AG09309 (cell line): ENCODE results near the gene MACROD1.

Experiments
- DNase-seq: peaks from one replicate; pipeline ENCODE4 v3.0.0-alpha.2; 2010; ENCODE audit warnings: low read depth
- H3K4me3 ChIP-seq: 2 replicates; pipeline ENCODE4 v1.5.1; 2011; ENCODE audit warnings: mild to moderate bottlenecking, low read depth, low read length, moderate library complexity; ENCODE audit not compliant: control insufficient read depth
- CTCF ChIP-seq: IDR thresholded peaks from 2 replicates; pipeline ENCODE4 v1.5.1; 2011; ENCODE audit warnings: mild to moderate bottlenecking, low read depth, low read length, inconsistent platforms; ENCODE audit not compliant: insufficient read depth, control insufficient read depth; ENCODE audit errors: missing control alignments

MACROD1 gene

GRCh38 chr11:64129403-64129802 is 36.5 kb downstream of the MACROD1 start:
- H3K4me3 ChIP-seq: no peak overlapping the region
- no peak for TF ChIP-seq CTCF
- no peak for DNase-seq

- no peak for DNase-seq
- no peak for TF ChIP-seq CTCF
- no peak overlapping the region for H3K4me3 ChIP-seq
These were observed 37.5 kb downstream of the MACROD1 start for GRCh38 chr11:64128255-64129006.

- no peak overlapping the region for H3K4me3 ChIP-seq
- DNase-seq: no peak
- no peak for TF ChIP-seq CTCF
These were observed 38.4 kb downstream of the MACROD1 start for GRCh38 chr11:64127267-64128072.

- TF ChIP-seq CTCF: no peak
- DNase-seq: no peak
These were observed 39.1 kb downstream of the MACROD1 start for GRCh38 chr11:64126796-64127195.

GRCh38 chr11:64126371-64126770 is 39.5 kb downstream of the MACROD1 start:
- TF ChIP-seq CTCF: no peak
- no peak for DNase-seq
- H3K4me3 ChIP-seq: no peak overlapping the region

More at GRCh38 chr11:64126796-64127195, 39.1 kb downstream of the MACROD1 start:
- no peak overlapping the region for H3K4me3 ChIP-seq

- no peak for TF ChIP-seq CTCF
- DNase-seq: no peak
- no peak overlapping the region for H3K4me3 ChIP-seq
These were observed 40.2 kb downstream of the MACROD1 start for GRCh38 chr11:64125676-64126075.
